Activated CD4-positive, alpha-beta memory T cell treated with anti-CD3 and anti-CD28 coated beads for 36 hours (primary cell): ENCODE data around the gene CCDC85C. TPM values are rescaled to one million over a fixed set of nuclear protein-coding genes. Genes with fewer than 3 reads are reported as not detected.
A peak's percentile ranks its signal among the peaks of the same experiment; 100 is the strongest.

Experiments used
- CTCF ChIA-PET: fragments of 350-600 bp; sonication (Branson Sonifier 250); formaldehyde crosslinking; loops from one replicate; lab custom pipeline; 2021; ENCODE audit warnings: antibody characterized with exemption, inconsistent platforms; lab: Charles Lee
- POLR2A ChIA-PET: fragments of 350-600 bp; sonication (Branson Sonifier 250); formaldehyde crosslinking; loops from one replicate; lab custom pipeline; 2021; ENCODE audit warnings: antibody characterized with exemption; lab: Charles Lee
- DNase-seq: peaks from one replicate; pipeline ENCODE4 v3.0.0-alpha.2; 2020
- H3K27ac Mint-ChIP-seq: one replicate; pipeline ENCODE4 v1.8.0; 2021; ENCODE audit warnings: mixed read lengths
- H3K27me3 Mint-ChIP-seq: one replicate; pipeline ENCODE4 v1.8.0; 2021; ENCODE audit warnings: mixed read lengths
- H3K36me3 Mint-ChIP-seq: one replicate; pipeline ENCODE4 v1.8.0; 2021; ENCODE audit warnings: mixed read lengths
- H3K4me1 Mint-ChIP-seq: one replicate; pipeline ENCODE4 v1.8.0; 2021; ENCODE audit warnings: low read depth, mixed read lengths
- H3K4me3 Mint-ChIP-seq: one replicate; pipeline ENCODE4 v1.8.0; 2021; ENCODE audit warnings: mild to moderate bottlenecking, mixed read lengths
- H3K9me3 Mint-ChIP-seq: one replicate; pipeline ENCODE4 v1.8.0; 2021; ENCODE audit warnings: mixed read lengths
- intact Hi-C: fragments of 100-400 bp; cut with micrococcal nuclease; formaldehyde crosslinking; loops from one replicate; pipeline ENCODE4 v1.15.1; 2023
- total RNA-seq, 2 experiments: library from RNA; stranded (reverse); gene quantifications; one replicate each; pipeline ENCODE4 v1.2.3, GENCODE V29; 2021

The CCDC85C gene
- total RNA-seq, 2 experiments from 2014 or later = 10.7 to 12.3 TPM

GRCh38 chr14:99612071-99612737 lies 8.2 kb upstream of the CCDC85C start:
- H3K4me1 Mint-ChIP-seq = no peaks in the 10 kb centered on the region
- intact Hi-C loops = no loop called here
- H3K9me3 Mint-ChIP-seq = no peaks in the 10 kb centered on the region
- H3K27me3 Mint-ChIP-seq = peaks cover 13% of the 10 kb centered on the region
- H3K36me3 Mint-ChIP-seq = no peaks in the 10 kb centered on the region
- peak; percentile 30 for DNase-seq
- POLR2A ChIA-PET = no interaction called here
- H3K27ac Mint-ChIP-seq = no peak overlapping the region
- CTCF ChIA-PET = no interaction called here
- no peak overlapping the region for H3K4me3 Mint-ChIP-seq

- intact Hi-C loops = no loop called here
- no peak overlapping the region for H3K4me3 Mint-ChIP-seq
- no peaks in the 10 kb centered on the region for H3K9me3 Mint-ChIP-seq
- H3K4me1 Mint-ChIP-seq = no peaks in the 10 kb centered on the region
- ChIA-PET CTCF (no interaction called here), POLR2A (no interaction called here)
- no peak for DNase-seq
- H3K27ac Mint-ChIP-seq = no peak overlapping the region
- H3K36me3 Mint-ChIP-seq = no peaks in the 10 kb centered on the region
- H3K27me3 Mint-ChIP-seq = peaks cover 8% of the 10 kb centered on the region
Measured at GRCh38 chr14:99611646-99612045, 7.6 kb upstream of the CCDC85C start.

DNA sequence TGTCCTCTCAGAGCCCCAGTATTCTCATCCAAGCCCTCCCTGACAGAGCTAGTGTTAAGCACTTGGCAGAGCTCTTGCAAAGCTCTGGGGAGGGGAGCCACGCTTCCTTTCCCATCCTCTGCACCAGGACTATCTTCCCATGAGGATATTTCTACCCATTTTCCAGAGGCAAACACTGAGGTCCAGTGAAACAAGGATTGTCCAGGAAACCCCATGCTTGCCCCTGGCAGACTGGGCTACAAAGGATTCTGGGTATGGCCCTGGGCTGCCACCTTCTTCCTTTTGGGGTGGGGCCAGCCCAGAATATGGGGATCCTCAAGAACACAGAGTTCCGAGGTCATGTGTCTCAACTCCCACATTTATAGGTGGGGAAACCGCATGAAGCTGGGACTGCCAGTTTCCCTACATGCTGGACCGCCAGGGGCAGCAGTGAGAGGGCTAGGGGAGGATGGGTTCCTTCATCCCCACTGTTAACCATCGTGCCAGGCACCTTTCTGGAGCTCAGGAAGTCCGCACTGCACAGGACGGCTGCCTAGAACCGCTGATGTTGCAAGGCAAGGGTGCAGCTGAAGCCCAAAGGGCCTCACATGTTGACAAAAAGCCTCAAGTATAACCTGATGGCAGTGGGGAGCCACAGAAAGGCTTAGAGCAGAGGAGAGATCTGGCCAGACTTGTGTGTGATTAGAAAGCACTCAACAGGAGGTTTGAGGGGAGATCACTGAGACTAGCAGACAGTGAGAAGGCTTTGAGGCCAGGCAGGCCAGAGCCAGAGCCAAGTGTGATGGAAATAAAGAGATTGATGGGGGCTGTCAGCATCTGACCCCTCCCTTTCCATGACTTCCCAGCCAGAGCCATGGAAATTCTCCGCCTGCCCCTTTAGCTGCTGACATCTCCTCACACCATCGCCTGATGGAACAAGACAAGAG lies 5.5 kb upstream of the CCDC85C start:
- H3K4me1 Mint-ChIP-seq = peaks cover 5% of the 10 kb centered on the region
- peak; percentile 27 for DNase-seq
- H3K36me3 Mint-ChIP-seq = no peaks in the 10 kb centered on the region
- H3K9me3 Mint-ChIP-seq = no peaks in the 10 kb centered on the region
- H3K4me3 Mint-ChIP-seq = no peak overlapping the region
- intact Hi-C loops = loop anchor here (10.0 kb wide), 1 partner anchor 455 kb away; the partner anchor contains the start of gene EVL
- H3K27me3 Mint-ChIP-seq = peaks cover 2% of the 10 kb centered on the region
- ChIA-PET POLR2A (no interaction called here), CTCF (interaction anchor here (0.9 to 2.6 kb wide), 3 partner anchors 15 to 114 kb away, joined by 3 to 9 read pairs (median 4); no protein-coding TSS in a partner anchor)
- H3K27ac Mint-ChIP-seq = no peak overlapping the region

DNA sequence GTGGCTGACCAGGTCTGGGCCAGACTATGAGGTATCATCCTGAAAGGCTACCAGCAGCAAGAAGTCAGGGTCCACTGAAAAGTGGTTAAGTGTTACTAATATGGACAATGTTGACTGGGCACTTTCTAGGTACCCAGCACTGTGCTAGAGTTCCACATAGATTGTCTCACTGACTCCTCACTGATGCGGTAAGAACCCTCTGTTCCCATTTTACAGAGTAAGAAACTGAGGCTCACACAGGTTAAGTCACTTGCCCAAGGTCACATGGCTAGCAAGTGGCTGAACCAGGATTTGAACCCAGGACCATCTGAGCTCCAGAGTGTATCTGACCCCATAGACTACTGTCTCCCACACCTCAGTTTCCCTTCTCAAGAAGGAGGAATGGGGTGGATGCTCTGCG lies 4.6 kb upstream of the CCDC85C start:
- Mint-ChIP-seq H3K27me3 (no peaks in the 10 kb centered on the region), H3K4me3 (no peak overlapping the region), H3K27ac (no peak overlapping the region), H3K4me1 (peaks cover 5% of the 10 kb centered on the region), H3K36me3 (no peaks in the 10 kb centered on the region), H3K9me3 (no peaks in the 10 kb centered on the region)
- POLR2A ChIA-PET = no interaction called here
- CTCF ChIA-PET = interaction anchor here (0.9 to 2.6 kb wide), 2 partner anchors 20 to 113 kb away, joined by 3 to 9 read pairs; no protein-coding TSS in a partner anchor
- intact Hi-C loops = loop anchor here (10.0 kb wide), 1 partner anchor 456 kb away; the partner anchor contains the start of gene EVL
- DNase-seq = no peak

- ChIA-PET CTCF (interaction anchor here (1.5 to 2.6 kb wide), 3 partner anchors 10 to 22 kb away, joined by 5 to 9 read pairs (median 5); no protein-coding TSS in a partner anchor), POLR2A (interaction anchor here (1.2 to 1.6 kb wide), 2 partner anchors 11 to 18 kb away, joined by 3 to 7 read pairs; no protein-coding TSS in a partner anchor)
- Mint-ChIP-seq H3K27ac (no peak overlapping the region), H3K4me3 (no peak overlapping the region), H3K27me3 (no peaks in the 10 kb centered on the region), H3K36me3 (no peaks in the 10 kb centered on the region), H3K9me3 (no peaks in the 10 kb centered on the region), H3K4me1 (peaks cover 20% of the 10 kb centered on the region)
- intact Hi-C loops = loop anchor here (10.0 kb wide), 1 partner anchor 458 kb away; the partner anchor contains the start of gene EVL
- no peak for DNase-seq
Measured at GRCh38 chr14:99606359-99606758, 2.4 kb upstream of the CCDC85C start.

DNA sequence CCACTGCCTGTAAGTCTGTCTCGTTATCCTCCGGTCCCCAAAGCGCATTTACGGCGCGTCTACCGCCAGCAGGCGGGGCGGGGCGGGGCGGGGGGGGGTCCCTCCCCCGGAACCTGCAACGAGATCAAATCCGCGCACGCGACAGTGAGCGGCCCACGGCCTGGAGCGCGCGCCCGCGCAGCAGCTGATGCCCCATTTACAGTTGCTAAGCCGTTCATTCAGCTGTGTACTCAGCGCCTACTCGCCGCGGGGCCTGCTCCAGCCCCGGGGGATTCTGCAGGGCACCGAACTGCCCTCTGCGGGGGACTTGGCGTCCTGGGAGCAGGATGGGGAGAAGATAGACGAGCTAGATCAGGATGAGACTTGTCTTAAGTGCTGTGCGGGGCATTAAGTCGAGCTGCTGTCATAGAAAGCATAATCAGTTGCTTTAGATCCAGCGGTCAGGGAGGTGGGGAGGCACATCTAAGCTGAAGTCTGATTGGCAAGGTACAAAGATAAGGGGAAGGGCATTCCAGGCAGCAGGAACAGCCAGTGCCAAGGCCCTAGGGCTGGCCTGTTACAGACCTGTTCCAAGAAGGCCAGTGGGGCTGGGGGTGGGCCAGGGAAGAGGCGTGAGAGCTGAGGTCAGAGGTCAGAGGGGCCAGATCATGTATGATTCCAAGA lies 1.4 kb upstream of the CCDC85C start:
- POLR2A ChIA-PET = interaction anchor here (0.8 to 2.8 kb wide), 6 partner anchors 10 to 1436 kb away, joined by 3 to 13 read pairs (median 5); partner anchors contain the start of genes CCNK, CYP46A1 and SETD3
- CTCF ChIA-PET = interaction anchor here (0.9 to 1.9 kb wide), 6 partner anchors 11 to 79 kb away, joined by 3 to 6 read pairs (median 4); partner anchors contain the start of gene CYP46A1
- peak; percentile 88 for DNase-seq
- Mint-ChIP-seq H3K27ac (peak overlapping the region; percentile 79), H3K9me3 (no peaks in the 10 kb centered on the region), H3K27me3 (no peaks in the 10 kb centered on the region), H3K4me1 (peaks cover 23% of the 10 kb centered on the region), H3K4me3 (peak overlapping the region; percentile 90), H3K36me3 (no peaks in the 10 kb centered on the region)
- intact Hi-C loops = loop anchor here (1.0 to 10.0 kb wide), 3 partner anchors 10 to 459 kb away; partner anchors contain the start of gene EVL

DNA sequence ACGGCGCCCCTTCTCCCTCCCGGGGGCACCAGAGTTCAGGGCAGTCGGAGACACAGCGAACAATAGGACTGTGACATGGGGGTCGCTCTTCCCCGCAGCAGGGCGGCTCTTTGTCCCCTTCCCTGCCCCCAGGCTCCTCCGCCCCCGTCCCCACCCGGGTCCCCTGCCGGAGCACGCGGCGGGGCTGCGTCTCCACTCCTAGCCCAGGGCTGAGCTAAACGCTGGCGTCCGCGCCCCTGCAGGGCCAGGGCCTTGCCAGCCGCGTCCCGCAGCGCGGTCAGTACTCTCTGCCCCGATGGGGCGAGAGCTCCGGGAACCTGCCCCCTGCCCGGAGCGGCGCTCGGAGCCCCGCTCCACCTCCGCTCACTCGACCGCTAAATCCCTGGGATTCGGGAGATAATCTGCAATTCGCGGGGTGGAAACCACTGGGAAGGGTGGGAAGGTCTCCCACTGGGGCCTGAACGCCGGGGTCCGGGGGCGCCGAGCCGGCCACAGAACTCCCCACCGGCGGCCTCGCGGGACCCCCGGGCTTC lies 825 bp upstream of the CCDC85C start:
- intact Hi-C loops = loop anchor here (1.0 to 10.0 kb wide), 4 partner anchors 10 to 460 kb away; partner anchors contain the start of genes CCNK and EVL
- peaks cover 26% of the 10 kb centered on the region for H3K4me1 Mint-ChIP-seq
- POLR2A ChIA-PET = interaction anchor here (1.0 to 2.8 kb wide), 5 partner anchors 10 to 124 kb away, joined by 3 to 13 read pairs (median 8); partner anchors contain the start of genes CCNK, CYP46A1 and SETD3
- no peaks in the 10 kb centered on the region for H3K36me3 Mint-ChIP-seq
- H3K9me3 Mint-ChIP-seq = no peaks in the 10 kb centered on the region
- peak overlapping the region; percentile 79 for H3K27ac Mint-ChIP-seq
- H3K4me3 Mint-ChIP-seq = peak overlapping the region; percentile 90
- CTCF ChIA-PET = interaction anchor here (0.9 to 1.9 kb wide), 6 partner anchors 10 to 79 kb away, joined by 3 to 6 read pairs (median 4); partner anchors contain the start of gene CYP46A1
- DNase-seq = peak; percentile 50
- H3K27me3 Mint-ChIP-seq = no peaks in the 10 kb centered on the region

DNA sequence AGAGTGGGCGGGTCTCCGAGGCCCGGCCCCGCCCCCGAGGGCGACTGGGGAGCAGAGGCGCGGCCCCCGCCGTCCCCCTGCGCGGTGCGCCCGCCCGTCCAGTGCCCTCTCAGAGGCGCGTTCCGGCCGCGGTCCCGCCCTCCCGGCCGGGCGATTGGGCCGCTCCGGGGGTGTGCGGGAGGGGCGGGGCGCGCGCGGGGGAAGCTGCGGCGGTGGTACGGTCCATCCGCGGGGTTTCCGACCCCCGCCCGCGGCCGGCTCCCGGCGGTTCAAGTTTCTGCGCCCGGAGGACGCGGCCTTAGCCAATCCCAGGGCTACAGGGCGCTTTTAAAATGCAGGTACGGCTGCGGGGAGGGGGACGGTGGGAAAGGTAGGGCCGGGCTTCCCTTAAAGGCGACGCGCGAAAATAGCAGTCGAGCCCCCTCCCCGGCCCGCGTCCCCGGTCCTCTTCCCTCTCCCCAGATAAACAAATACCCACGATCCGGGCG lies 315 bp upstream of the CCDC85C start:
- peak; percentile 95 for DNase-seq
- Mint-ChIP-seq H3K9me3 (no peaks in the 10 kb centered on the region), H3K27ac (peak overlapping the region; percentile 79), H3K27me3 (no peaks in the 10 kb centered on the region), H3K4me1 (peaks cover 26% of the 10 kb centered on the region), H3K36me3 (no peaks in the 10 kb centered on the region), H3K4me3 (peak overlapping the region; percentile 90)
- intact Hi-C loops = loop anchor here (1.0 to 10.0 kb wide), 3 partner anchors 78 to 460 kb away; partner anchors contain the start of genes CCNK and EVL
- ChIA-PET CTCF (interaction anchor here (0.9 to 1.9 kb wide), 5 partner anchors 9 to 80 kb away, joined by 3 to 8 read pairs (median 5); partner anchors contain the start of gene CYP46A1), POLR2A (interaction anchor here (1.0 to 2.8 kb wide), 4 partner anchors 9 to 124 kb away, joined by 3 to 13 read pairs (median 8); partner anchors contain the start of genes CCNK, CYP46A1 and SETD3)

DNA sequence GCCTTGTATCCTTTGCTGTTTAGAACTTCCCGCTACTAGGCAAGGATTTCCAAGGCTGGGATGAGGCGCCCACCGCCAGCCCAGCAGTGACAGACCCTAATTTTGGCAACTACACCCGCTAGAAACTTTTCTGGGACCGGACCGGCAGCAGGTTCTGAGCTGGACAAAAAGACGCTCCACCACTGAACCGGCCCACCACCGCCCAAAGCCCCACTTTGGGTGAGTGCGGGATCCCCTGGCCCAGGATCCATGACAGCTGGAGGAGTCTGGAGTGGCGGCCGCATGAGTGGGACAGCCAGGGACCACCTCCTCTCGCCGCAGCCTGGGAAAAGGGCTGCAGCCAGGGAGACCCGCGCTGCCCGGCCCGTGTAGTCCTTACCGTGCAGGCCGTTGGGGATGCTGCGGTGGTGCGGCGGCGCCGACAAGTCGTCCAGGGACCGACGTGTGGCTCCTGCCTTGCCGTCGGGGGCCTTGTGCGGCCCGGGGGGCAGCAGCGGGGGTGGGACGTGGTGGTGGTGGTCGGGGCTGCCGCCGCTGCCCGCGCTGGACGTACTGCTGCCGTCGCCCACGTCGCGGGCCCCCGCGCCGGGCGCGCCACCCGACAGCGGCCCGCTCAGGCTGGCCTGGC lies 1.1 kb downstream of the CCDC85C start:
- Mint-ChIP-seq H3K27me3 (no peaks in the 10 kb centered on the region), H3K4me3 (peak overlapping the region; percentile 55), H3K9me3 (no peaks in the 10 kb centered on the region), H3K4me1 (peaks cover 26% of the 10 kb centered on the region), H3K27ac (no peak overlapping the region), H3K36me3 (no peaks in the 10 kb centered on the region)
- ChIA-PET POLR2A (interaction anchor here (1.0 to 1.9 kb wide), 2 partner anchors 8 to 122 kb away, joined by 7 to 12 read pairs; partner anchors contain the start of genes CCNK and SETD3), CTCF (interaction anchor here (1.1 to 1.3 kb wide), 2 partner anchors 8 to 9 kb away, joined by 3 to 8 read pairs; no protein-coding TSS in a partner anchor)
- intact Hi-C loops = loop anchor here (10.0 kb wide), 1 partner anchor 462 kb away; the partner anchor contains the start of gene EVL
- no peak for DNase-seq
